ENCODE results near the gene COMMD2. TPM values are rescaled to one million over a fixed set of nuclear protein-coding genes. Genes with fewer than 3 reads are reported as not detected.

COMMD2 gene
- total RNA-seq, 1 donor from 2014 or later, result 47.1 TPM

DNA sequence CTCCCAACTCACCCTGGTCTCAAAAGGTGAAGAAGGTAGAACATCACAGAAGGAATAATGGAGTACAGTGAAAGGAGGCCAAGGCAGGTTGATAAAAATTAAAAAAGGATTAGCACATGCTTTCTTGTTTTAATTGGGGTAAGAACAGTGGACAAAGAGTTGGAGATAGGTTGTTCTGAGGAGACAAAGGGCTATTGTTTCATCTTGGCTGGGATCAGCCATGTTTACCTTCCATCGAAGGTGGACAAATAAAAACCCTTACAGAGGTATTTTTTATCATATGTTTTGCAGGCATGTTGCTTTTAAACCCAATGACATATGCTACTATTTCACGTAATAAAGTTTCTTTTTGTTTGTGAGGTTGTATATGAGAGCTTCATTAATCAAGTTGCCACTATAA lies 12.9 kb downstream of the COMMD2 start:
- peaks cover 6% of the 10 kb centered on the region for H3K4me1 ChIP-seq (ENCODE audit: insufficient read depth, low read length)
- peaks cover 27% of the 10 kb centered on the region for H3K4me1 Mint-ChIP-seq (ENCODE audit: low read depth, unreplicated experiment)
- no peak overlapping the region for H3K4me3 ChIP-seq (ENCODE audit: insufficient read depth, low read depth, low read length)
- TF ChIP-seq, protein P1, sequence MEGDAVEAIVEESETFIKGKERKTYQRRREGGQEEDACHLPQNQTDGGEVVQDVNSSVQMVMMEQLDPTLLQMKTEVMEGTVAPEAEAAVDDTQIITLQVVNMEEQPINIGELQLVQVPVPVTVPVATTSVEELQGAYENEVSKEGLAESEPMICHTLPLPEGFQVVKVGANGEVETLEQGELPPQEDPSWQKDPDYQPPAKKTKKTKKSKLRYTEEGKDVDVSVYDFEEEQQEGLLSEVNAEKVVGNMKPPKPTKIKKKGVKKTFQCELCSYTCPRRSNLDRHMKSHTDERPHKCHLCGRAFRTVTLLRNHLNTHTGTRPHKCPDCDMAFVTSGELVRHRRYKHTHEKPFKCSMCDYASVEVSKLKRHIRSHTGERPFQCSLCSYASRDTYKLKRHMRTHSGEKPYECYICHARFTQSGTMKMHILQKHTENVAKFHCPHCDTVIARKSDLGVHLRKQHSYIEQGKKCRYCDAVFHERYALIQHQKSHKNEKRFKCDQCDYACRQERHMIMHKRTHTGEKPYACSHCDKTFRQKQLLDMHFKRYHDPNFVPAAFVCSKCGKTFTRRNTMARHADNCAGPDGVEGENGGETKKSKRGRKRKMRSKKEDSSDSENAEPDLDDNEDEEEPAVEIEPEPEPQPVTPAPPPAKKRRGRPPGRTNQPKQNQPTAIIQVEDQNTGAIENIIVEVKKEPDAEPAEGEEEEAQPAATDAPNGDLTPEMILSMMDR (IDR thresholded peaks at IDR 0.05; ENCODE audit: insufficient read depth, low read depth, low read length), result no peak
- no peak for TF ChIP-seq EZH2 (IDR thresholded peaks at IDR 0.05; ENCODE audit: insufficient read depth, low read length)
- H3K79me2 ChIP-seq (ENCODE audit: insufficient read depth, low read length), result peaks cover 2% of the 10 kb centered on the region
- FAIRE-seq, result no peak
- no peak overlapping the region for H3K27ac Mint-ChIP-seq (ENCODE audit: unreplicated experiment)
- H2AFZ ChIP-seq (ENCODE audit: low read depth, low read length), result no peak overlapping the region
- no peak overlapping the region for H3K27ac ChIP-seq (ENCODE audit: low read depth, low read length)
- no peaks in the 10 kb centered on the region for H3K9me3 ChIP-seq (ENCODE audit: insufficient read depth, low read depth, low read length)
- H4K20me1 ChIP-seq (ENCODE audit: insufficient read depth, low read length), result no peaks in the 10 kb centered on the region
- DNase-seq (ENCODE audit: low read depth), result no peak
- H3K9ac ChIP-seq (ENCODE audit: low read length), result no peak overlapping the region
- no peaks in the 10 kb centered on the region for H3K27me3 ChIP-seq (ENCODE audit: insufficient read depth, low read length)
- no peak overlapping the region for H3K4me2 ChIP-seq (ENCODE audit: low read length)
- H3K27me3 Mint-ChIP-seq (ENCODE audit: low read depth, unreplicated experiment), result no peaks in the 10 kb centered on the region
- H3K4me3 Mint-ChIP-seq (ENCODE audit: unreplicated experiment), result no peak overlapping the region
- no peaks in the 10 kb centered on the region for H3K9me3 Mint-ChIP-seq (ENCODE audit: unreplicated experiment)
- H3K36me3 Mint-ChIP-seq (ENCODE audit: low read depth, unreplicated experiment), result no peaks in the 10 kb centered on the region
- H3K36me3 ChIP-seq (ENCODE audit: insufficient read depth, low read length), result peaks cover 22% of the 10 kb centered on the region

DNA sequence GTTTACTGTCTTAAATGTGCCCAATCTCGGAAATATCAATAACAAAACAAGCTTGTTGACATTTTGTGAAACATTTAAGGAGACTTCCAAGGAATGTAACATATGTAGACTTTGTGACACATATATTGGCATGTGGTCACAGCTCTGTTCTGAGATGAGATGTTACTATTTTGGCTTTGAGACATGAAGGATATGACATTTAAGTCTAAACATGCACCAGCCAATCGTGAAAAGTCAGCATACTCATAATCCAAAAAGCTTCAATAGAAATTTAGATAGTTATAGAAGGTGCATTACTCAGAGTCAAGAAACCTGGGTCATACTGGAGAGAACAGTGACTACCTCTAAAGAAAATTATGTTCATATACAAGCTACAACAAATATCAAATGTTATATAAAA lies 13.4 kb downstream of the COMMD2 start:
- no peak overlapping the region for H3K4me3 ChIP-seq (ENCODE audit: insufficient read depth, low read depth, low read length)
- peaks cover 2% of the 10 kb centered on the region for H3K79me2 ChIP-seq (ENCODE audit: insufficient read depth, low read length)
- H3K27ac ChIP-seq (ENCODE audit: low read depth, low read length), result no peak overlapping the region
- no peak overlapping the region for H3K9ac ChIP-seq (ENCODE audit: low read length)
- no peak overlapping the region for H2AFZ ChIP-seq (ENCODE audit: low read depth, low read length)
- H3K4me1 Mint-ChIP-seq (ENCODE audit: low read depth, unreplicated experiment), result peaks cover 27% of the 10 kb centered on the region
- FAIRE-seq (peak; percentile 54), DNase-seq (ENCODE audit: low read depth) (no peak)
- H3K27me3 Mint-ChIP-seq (ENCODE audit: low read depth, unreplicated experiment), result no peaks in the 10 kb centered on the region
- H4K20me1 ChIP-seq (ENCODE audit: insufficient read depth, low read length), result no peaks in the 10 kb centered on the region
- no peaks in the 10 kb centered on the region for H3K27me3 ChIP-seq (ENCODE audit: insufficient read depth, low read length)
- H3K27ac Mint-ChIP-seq (ENCODE audit: unreplicated experiment), result no peak overlapping the region
- no peak overlapping the region for H3K4me2 ChIP-seq (ENCODE audit: low read length)
- no peaks in the 10 kb centered on the region for H3K36me3 Mint-ChIP-seq (ENCODE audit: low read depth, unreplicated experiment)
- no peak for TF ChIP-seq EZH2 (IDR thresholded peaks at IDR 0.05; ENCODE audit: insufficient read depth, low read length)
- TF ChIP-seq, protein P1 (IDR thresholded peaks at IDR 0.05; ENCODE audit: insufficient read depth, low read depth, low read length), result no peak
- no peaks in the 10 kb centered on the region for H3K9me3 Mint-ChIP-seq (ENCODE audit: unreplicated experiment)
- H3K36me3 ChIP-seq (ENCODE audit: insufficient read depth, low read length), result peaks cover 19% of the 10 kb centered on the region
- H3K4me1 ChIP-seq (ENCODE audit: insufficient read depth, low read length), result peaks cover 6% of the 10 kb centered on the region
- no peaks in the 10 kb centered on the region for H3K9me3 ChIP-seq (ENCODE audit: insufficient read depth, low read depth, low read length)
- H3K4me3 Mint-ChIP-seq (ENCODE audit: unreplicated experiment), result no peak overlapping the region

DNA sequence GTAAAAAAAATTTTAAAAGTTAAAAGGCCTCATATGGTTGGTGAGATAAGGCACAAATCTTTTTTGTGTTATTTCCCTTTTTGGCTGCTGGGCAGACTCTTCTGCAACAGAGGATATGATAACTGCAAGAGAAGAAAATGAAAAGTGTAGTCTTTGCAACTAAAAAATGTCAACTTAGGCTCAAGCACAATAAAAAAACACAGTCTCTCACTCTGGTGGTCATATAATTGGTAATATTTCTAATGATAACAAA lies 15.4 kb downstream of the COMMD2 start:
- Histone ChIP-seq H3K27me3 (ENCODE audit: insufficient read depth, low read length) (no peaks in the 10 kb centered on the region), H3K9me3 (ENCODE audit: insufficient read depth, low read depth, low read length) (no peaks in the 10 kb centered on the region), H2AFZ (ENCODE audit: low read depth, low read length) (no peak overlapping the region), H3K4me3 (ENCODE audit: insufficient read depth, low read depth, low read length) (no peak overlapping the region), H4K20me1 (ENCODE audit: insufficient read depth, low read length) (no peaks in the 10 kb centered on the region), H3K9ac (ENCODE audit: low read length) (no peak overlapping the region), H3K4me2 (ENCODE audit: low read length) (no peak overlapping the region), H3K36me3 (ENCODE audit: insufficient read depth, low read length) (peaks cover 19% of the 10 kb centered on the region), H3K27ac (ENCODE audit: low read depth, low read length) (no peak overlapping the region), H3K79me2 (ENCODE audit: insufficient read depth, low read length) (no peaks in the 10 kb centered on the region), H3K4me1 (ENCODE audit: insufficient read depth, low read length) (peaks cover 6% of the 10 kb centered on the region)
- DNase-seq (ENCODE audit: low read depth) (no peak), FAIRE-seq (no peak)
- H3K27ac Mint-ChIP-seq (ENCODE audit: unreplicated experiment), result peak overlapping the region; percentile 92
- TF ChIP-seq, protein P1 (IDR thresholded peaks at IDR 0.05; ENCODE audit: insufficient read depth, low read depth, low read length), result no peak
- TF ChIP-seq EZH2 (IDR thresholded peaks at IDR 0.05; ENCODE audit: insufficient read depth, low read length), result no peak
- no peak overlapping the region for H3K4me3 Mint-ChIP-seq (ENCODE audit: unreplicated experiment)
- no peaks in the 10 kb centered on the region for H3K9me3 Mint-ChIP-seq (ENCODE audit: unreplicated experiment)
- H3K27me3 Mint-ChIP-seq (ENCODE audit: low read depth, unreplicated experiment), result no peaks in the 10 kb centered on the region
- no peaks in the 10 kb centered on the region for H3K36me3 Mint-ChIP-seq (ENCODE audit: low read depth, unreplicated experiment)
- H3K4me1 Mint-ChIP-seq (ENCODE audit: low read depth, unreplicated experiment), result peaks cover 27% of the 10 kb centered on the region

Measured in astrocyte (in vitro differentiated cells and primary cell).